GM21576 (cell line): ENCODE data around the gene NDUFAF3.
A peak's percentile ranks its signal among the peaks of the same experiment; 100 is the strongest.

Experiments
- ATAC-seq: cut with Tn5 transposase; IDR thresholded peaks from one replicate; pipeline ENCODE4 v1.9.1; 2021; ENCODE audit warnings: mild to moderate bottlenecking, moderate library complexity; ENCODE audit not compliant: unreplicated experiment

NDUFAF3 gene, protein sequence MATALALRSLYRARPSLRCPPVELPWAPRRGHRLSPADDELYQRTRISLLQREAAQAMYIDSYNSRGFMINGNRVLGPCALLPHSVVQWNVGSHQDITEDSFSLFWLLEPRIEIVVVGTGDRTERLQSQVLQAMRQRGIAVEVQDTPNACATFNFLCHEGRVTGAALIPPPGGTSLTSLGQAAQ

DNA sequence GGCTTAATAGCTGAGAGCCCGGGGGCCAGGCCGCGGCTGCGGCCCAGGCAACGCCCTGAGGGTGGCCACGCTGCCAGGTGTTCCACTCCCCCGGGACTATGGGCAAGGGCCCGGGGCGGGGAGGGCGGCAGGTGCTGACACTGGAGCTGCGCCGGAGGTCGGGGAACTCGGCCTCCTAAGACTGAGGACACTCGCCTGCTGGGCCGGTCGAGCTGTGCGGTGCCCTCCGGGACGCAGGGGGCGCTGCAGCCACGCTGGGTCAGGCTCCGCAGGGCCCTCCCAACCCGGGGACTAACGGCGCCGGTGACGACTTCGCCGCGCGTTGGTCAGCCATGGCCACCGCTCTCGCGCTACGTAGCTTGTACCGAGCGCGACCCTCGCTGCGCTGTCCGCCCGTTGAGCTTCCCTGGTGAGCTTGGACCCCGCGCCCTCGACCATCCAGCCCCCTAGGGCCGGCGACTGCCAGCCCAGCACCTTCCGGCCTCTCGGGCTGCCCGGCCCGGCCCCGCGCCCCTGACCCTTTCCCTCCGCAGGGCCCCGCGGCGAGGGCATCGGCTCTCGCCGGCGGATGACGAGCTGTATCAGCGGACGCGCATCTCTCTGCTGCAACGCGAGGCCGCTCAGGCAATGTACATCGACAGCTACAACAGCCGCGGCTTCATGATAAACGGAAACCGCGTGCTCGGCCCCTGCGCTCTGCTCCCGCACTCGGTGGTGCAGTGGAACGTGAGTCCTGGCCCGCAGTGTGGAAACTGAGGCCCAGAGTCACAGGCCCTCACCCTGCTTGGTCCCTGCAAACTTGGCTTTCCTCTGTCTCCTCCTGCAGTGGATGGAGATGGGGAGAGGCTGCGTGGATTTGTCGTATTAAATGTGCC is at the start of gene NDUFAF3:
Gene NDUFAF3, plus strand, starts transcription at position 309 of the 875 bp plus-strand sequence. Its CDS starts 24 bp downstream, at position 333.
- peak; percentile 58 for ATAC-seq

DNA sequence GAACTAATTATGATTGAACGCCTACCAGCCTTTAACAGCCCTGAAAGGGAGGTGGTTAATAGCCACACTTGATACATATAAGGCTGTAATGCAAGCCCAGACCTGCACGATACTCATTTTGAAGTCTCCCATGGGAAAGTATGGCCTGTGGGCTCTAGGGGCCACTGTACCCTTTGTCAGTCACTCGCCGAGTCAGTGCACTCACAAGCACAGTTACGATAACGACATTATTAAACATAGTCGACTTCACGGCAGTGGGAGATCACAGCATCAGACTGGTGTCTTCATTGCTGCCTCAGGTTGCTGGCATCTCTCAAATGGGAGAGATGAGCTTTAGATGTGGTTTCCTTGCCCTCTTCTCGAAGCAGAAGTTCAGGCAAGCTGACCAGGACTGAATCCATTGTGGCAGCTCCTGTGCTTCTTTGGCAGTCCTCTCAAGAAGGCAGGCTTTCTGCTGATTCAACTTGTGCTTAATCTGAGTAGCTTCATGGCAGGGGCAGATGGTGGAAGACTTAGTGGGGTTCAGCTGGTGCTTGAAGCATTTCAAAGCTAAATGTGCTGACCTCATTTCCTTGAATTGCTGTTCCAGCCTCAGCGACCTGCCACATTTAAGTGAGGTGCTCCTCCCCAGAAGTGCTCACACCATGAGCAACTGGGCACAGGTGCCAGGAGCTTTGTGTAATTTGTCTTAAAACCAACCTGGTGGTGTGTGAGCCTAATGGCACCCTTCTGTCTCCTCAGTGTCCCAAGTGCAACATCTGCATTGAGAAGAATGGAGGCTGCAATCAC is 47.7 kb upstream of the NDUFAF3 start:
- no peak for ATAC-seq

DNA sequence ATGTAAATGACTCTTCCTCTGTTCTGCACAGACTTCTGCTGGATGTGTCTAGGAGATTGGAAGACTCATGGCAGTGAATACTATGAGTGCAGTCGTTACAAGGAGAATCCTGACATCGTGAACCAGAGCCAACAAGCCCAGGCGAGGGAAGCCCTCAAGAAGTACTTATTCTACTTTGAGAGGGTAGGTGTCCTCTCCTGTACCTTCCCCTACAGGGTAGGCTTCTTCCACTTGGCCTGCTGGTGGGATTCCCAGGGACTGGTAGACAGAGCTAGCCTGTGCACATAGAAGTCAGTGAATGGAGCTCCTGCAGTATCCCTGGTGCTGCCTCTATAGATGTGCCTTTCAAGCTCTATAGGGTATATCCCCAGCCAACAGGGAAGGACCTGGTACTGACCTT is 42.5 kb upstream of the NDUFAF3 start:
- no peak for ATAC-seq

DNA sequence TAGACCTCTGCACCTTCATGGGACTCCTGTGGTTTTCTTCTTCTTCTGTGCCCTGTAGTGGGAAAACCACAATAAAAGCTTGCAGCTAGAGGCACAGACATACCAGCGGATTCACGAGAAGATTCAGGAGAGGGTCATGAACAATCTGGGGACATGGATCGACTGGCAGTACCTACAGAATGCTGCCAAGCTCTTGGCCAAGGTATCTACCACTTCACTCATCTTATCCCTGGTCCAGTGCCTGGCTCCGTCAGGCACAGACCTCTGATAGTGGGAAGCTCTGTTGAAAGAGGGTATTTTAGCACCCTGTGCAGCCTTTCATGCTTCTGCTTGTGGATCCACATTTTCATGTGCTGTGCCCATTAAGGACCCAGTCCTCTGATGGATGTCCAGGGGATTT is 41.6 kb upstream of the NDUFAF3 start:
- ATAC-seq: no peak

DNA sequence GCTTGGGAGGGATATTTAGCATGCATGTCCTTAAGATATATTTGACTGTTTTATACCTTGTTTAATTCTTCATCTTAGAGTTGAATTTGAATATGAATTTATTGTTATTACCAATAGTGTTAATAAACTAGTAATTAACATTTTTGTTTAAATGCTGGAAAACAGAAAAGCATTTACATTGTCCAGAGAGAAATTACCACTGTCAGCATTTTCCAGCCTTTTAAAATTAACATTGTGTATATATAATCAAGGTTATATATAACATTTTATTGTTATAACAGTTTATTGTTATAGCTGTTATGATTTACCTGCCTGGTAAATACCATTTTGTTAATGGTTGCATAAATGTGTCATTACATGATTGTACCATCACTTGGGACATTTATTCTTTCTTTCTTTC is 39.9 kb upstream of the NDUFAF3 start:
- ATAC-seq: no peak

DNA sequence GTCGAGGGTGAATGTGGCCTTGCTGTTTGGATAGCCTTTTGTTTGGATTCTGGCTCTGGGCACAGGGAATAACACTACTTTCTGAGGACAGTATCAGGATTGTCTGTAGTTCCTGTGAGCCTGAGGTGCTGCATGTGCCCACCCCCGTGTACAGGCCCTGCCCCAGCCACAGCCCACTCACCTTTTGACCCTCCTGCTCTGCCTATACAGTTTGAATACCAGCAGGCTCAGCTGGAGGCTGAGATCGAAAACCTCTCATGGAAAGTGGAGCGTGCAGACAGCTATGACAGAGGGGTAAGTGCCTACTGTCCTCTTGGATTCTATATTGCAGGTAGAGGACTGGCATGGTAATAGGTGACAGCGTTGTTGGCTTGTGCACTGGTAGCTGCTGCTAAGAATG is 39.2 kb upstream of the NDUFAF3 start:
- ATAC-seq: no peak

DNA sequence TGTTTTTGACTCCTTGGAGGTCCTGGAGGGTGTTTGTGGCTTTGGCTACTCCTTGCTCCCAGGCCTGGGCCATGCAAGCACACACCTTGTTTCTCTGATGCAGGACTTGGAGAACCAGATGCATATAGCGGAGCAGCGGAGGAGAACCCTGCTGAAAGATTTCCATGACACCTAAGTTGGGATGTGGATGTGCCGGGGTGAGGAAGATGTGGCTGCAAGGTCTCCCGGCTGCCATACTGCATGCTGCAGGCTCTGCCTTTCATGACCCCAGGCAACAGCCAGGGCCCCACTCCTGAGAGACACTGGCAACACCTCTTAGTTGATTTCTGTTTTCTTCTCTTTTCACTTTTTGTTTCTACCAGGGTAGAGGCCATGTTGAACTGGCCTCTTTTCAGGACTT is 38.8 kb upstream of the NDUFAF3 start:
- ATAC-seq: no peak

DNA sequence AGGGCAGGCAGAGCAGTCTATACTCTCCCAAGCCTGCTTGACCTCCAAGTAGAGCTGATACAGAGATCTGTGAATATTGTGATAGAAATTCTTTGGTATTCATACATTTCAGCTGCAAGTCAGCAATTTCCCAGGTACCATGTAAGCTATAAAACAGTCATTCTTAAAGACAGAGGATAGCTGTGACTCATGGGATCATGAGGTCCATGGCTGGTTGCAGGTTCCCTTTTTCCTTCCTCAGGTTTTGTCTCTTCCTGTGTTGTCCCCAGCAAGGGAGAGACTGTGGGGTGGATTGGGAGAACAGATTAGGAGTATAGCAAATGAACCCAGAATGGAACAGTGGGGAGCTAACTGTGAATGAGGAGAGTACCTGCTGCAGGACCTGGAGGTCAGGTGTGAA is 37.3 kb upstream of the NDUFAF3 start:
- no peak for ATAC-seq

DNA sequence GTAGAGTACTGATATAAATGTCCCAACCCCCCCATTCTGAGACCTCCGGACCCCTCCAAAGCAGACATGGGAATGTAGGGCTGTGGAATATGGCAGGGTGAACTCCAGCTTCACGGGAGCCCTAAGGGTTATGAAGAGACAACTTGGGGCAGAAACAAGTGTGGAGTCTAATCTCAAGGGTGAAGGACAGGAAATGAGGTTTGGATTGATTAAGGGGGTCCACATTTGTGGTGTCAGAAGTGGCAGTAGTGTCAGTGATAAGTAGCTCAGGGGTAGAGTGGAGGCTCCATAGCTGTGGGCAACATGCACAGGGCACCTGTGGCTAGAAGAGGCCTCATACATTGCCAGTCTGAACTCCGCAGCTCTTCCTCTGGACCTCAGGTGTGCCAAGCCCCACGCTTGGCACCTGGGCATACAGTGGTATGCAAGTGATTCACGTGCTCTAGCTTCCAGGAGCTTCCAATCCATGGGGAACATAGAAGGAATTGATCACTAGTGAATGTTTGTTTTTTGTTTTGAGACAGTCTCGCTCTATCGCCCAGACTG is 36.0 kb upstream of the NDUFAF3 start:
- ATAC-seq: no peak

DNA sequence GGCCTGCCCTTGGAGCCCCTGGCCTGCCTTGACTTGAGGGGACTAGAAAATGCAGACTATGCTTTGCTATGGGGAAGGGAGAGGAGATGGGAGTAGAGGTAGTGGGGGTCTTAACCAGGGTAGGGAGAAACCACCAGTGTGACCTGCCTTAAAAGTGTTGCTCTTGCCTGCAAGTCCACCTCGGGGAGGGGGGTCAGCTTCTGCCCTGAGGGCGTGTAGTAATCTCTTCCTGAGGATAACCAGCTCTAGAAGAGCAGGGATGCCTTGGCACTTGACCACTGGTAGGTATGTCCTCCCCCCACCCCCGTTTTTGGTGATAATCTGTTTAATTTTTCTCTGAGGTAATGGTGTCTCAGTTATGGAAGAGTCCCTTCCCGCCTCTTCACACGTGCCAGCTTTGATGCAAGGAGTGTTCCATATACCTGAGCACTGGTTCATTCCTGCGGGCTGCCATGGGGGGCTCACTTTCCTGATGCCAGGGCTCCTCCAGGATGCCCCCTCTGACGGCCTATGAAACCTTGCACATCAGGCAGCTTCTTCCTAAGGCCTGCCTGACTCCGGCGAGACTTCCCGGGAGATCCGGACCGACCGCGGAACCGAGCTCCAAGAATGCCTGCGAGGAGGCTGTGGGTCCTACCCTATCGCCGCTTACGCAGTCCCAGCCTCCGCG is 32.7 kb upstream of the NDUFAF3 start:
- no peak for ATAC-seq

DNA sequence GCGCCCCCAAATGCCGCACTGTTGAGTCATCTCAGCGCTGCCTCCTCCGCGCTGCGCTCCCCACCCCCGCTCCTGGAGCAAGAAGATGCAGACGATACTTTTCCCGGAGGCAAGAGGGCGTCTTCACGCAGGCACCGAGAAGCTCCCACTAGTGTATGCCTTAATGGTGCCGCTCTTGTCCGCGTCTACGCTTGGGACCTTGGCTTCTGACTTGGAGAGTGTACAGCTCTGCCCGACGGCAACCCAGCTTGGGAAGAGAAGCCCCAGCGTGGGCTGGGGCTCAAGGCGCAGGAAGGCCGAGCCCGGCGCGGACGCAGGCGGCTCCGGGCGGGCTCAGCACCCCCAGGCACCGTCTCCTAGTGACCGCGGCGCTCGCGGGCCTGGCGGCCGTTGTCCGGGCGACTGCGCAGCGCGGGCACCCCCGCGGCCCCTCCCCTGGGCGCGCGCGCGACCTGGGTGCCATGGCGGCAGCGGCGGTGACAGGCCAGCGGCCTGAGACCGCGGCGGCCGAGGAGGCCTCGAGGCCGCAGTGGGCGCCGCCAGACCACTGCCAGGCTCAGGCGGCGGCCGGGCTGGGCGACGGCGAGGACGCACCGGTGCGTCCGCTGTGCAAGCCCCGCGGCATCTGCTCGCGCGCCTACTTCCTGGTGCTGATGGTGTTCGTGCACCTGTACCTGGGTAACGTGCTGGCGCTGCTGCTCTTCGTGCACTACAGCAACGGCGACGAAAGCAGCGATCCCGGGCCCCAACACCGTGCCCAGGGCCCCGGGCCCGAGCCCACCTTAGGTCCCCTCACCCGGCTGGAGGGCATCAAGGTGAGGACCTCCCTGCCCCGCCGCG is 31.9 kb upstream of the NDUFAF3 start, which contains the start of gene P4HTM:
Gene P4HTM, plus strand, starts transcription at position 446 of the 840 bp plus-strand sequence. Its CDS starts 16 bp downstream, at position 462.
- ATAC-seq: peak; percentile 48

DNA sequence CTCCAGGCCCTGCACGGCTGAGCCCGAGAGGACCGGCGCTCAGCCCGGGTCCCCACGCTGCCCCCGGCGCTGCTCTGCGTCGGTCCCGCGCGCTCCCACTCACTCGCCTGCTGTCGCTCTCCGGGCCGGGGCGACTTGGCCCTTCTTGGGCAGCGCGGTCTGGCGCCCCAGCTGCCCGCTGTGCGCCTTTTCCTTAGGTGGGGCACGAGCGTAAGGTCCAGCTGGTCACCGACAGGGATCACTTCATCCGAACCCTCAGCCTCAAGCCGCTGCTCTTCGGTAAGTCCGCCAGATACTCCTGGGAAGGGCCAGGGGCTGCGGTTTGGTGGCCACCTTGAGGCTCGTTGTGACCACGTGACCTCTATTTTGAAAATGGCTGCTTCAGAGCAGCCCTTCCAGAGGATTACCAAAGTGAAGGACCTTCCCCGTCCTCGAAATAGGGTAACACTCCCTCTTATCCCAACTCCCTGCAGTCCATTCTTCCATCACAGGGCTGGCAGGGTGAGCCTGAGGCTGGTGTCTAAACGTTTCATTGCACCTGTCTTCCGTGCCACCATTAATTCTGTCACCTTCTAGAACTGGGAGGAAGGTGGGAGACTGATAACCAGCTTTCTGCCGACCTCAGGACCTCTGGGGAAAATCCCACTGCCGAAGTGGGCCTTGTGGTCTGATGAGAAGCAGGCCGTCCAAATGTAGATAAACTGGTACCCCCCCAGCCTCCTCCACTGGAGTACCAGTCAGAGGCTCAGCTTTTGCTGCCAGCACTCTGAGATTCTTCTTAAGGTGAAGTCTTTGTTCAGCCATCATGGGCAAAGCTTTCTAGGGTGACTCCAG is 31.1 kb upstream of the NDUFAF3 start:
- peak; percentile 24 for ATAC-seq

DNA sequence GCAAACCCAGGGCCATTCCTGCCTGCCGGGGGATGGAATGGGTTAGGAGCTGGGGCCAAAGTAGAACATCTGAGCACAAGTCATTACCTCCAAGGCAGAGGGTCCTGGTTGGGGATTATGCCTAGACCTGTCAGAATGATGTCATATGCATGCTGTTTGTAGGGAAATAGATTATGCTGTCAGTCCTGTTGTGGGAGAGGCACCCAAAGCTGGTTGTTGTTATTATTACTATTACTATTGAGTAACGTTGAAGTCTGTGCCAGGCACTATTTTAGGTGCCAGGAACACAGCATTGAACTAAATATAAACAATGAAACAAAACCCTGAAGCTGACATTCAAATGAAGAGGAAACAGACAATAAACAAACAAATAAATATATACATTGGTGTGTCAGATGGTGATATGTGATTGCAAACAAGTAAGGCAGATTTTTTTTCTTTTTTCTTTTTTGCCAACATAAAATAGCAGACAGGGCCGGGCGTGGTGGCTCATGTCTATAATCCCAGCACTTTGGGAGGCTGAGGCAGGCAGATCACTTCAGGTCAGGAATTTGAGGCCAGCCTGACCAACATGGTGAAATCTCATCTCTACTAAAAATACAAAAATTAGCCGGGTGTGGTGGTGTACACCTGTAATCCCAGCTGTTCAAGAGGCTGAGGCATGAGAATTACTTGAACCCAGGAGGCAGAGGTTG is 29.9 kb upstream of the NDUFAF3 start:
- ATAC-seq: no peak

DNA sequence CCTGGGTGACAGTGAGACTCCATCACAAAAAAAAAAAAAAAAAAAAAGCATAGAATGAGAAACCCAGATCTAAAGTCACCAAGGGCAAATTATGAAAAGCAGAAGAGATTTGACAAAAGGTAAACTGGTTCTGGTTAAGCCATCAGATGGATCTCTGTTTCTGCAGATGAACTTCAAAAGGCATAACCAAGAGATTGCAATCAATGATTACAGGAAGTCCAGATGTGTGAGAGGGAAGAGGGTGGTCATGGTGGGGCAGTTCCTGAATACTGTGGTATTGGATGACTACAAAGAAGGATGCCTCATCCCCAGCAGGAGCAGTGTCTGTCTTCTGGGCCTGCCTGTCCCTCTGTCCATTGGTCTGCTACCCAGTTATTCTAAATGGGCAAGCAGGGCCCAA is 28.1 kb upstream of the NDUFAF3 start:
- ATAC-seq: no peak

DNA sequence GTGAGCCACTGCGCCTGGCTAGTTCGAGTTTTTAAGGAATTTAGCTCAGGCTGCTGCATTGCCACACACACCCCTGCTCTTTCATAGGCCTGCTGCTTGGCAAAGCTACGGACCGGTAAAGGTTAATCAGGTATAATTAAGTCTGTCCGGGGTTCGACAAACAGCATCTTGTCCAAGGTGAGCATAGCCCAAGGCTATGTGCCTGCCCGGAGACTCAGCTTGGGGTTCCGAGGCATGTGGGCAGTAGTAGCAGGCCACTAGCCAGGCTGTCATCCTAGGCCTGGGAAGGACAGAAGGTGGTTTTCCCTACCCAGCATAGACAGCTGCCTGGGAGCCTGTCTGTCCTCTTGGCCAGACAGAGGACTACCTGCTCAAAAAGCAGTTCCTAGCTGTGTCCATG is 25.3 kb upstream of the NDUFAF3 start:
- no peak for ATAC-seq

DNA sequence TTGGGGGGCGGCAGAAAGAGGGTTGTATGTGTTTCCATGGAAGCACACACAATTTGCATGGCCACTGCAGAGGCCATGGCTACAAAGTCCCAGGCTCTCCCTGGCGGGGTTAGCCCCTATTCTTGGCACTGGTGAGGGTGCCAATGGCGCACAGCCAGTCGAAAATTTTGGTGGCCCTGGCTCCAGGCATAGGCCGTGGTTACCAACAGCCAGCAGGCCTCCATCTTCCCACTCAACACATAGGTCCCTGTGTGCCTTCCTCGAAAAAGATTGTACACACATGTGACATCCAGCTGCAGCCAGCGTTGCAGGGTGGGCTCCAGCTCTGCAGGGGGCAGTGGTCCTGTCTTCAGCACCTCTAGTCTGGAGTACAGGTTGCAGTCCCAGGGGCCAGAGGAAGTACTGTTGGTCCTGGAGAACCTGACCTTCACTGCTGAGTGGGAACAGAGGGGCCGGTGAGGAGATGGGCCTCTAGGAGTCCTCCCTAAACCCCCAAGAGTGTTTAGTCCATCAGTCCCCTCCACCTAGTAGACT is 24.8 kb upstream of the NDUFAF3 start:
- ATAC-seq: no peak

DNA sequence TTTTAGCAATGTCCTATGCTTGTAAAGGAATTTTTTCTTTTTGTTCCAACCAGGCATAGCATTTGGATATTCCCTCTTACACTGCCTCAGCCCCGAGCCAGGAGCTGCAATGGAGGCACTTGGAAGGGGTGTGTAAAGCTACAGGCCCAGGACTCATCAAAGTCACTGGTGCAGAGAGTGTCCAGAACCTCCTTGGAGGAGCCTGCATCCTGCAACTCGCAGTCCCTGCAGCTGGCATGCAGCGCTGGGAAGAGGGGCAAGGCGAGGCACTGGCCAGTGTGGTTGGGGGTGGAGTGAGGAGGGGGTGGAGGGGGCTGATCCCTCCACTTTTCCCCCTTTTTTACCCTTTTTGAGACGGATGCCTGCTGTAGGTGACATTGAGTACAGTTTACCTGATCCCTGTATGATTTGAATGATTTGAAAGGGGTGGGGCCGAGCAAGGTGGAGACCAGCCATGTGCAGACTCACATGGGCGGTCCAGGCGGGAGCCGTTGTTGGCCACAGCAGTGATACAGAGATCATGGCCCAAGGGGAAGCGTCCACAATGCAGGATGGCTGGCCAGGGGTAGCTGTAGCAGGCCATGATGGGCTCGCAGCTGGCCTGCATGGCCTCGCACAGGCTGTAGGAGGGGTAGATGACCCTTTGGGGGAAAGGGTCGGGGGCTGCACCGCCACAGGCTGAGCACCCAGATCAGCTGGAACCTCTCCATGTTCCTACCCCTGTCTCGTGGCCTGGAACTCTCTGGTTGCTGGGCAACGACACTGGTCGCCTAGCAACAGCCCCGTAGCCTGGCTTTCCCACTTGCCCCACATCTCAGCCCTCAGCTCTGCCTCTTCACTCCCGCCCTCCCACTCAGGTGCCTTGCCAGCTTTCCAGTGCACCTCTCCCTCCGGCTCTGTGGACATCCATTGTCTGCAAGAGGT is 23.9 kb upstream of the NDUFAF3 start:
- ATAC-seq: no peak
